A549 (cell line): ENCODE data around the gene PITPNM3.

Source experiments
- EP300 ChIP-seq, 2 experiments: fragments of >200 bp; sonication (Bioruptor Twin); formaldehyde crosslinking; IDR thresholded peaks; 2 replicates in 1 of 2; 3 replicates in 1 of 2; pipeline ENCODE4 v1.6.1; 2016 to 2017
- HMGXB4 ChIP-seq: fragments of 250-450 bp; sonication (Bioruptor Pico); IDR thresholded peaks from 2 replicates; pipeline ENCODE4 v1.5.0; 2021; ENCODE audit warnings: mild to moderate bottlenecking, moderate library complexity, borderline replicate concordance
- KDM5A ChIP-seq: fragments of 200-600 bp; sonication (generic); IDR thresholded peaks from 2 replicates; pipeline ENCODE4 v1.6.1; 2016; ENCODE audit warnings: antibody characterized with exemption, mild to moderate bottlenecking
- MAFK ChIP-seq: fragments of 450-650 bp; IDR thresholded peaks from 2 replicates; pipeline ENCODE4 v1.6.1; 2014; ENCODE audit not compliant: partially characterized antibody
- MYC ChIP-seq: IDR thresholded peaks from 2 replicates; pipeline ENCODE4 v1.6.1; 2012; ENCODE audit warnings: mild to moderate bottlenecking, inconsistent platforms, low read length, improper control_type of control experiment, borderline replicate concordance
- POLR2A ChIP-seq: IDR thresholded peaks from 2 replicates; pipeline ENCODE4 v1.6.1; 2012; ENCODE audit warnings: mild to moderate bottlenecking, low read length
- RAD21 ChIP-seq, 2 experiments: fragments of >200 bp in 1 of 2; sonication (Bioruptor Twin) in 1 of 2; formaldehyde crosslinking in 1 of 2; IDR thresholded peaks in 1 of 2; conservative IDR thresholded peaks in 1 of 2; 2 replicates in 1 of 2; 3 replicates in 1 of 2; pipeline ENCODE4 v1.6.1; 2012 to 2018; ENCODE audit warnings: inconsistent platforms in 1 of 2
- RFX5 ChIP-seq: fragments of 450-650 bp; IDR thresholded peaks from 2 replicates; pipeline ENCODE4 v1.7.1; 2014; ENCODE audit warnings: antibody characterized with exemption, mild to moderate bottlenecking, moderate library complexity
- ZFP36 ChIP-seq: fragments of 450-650 bp; IDR thresholded peaks from 2 replicates; pipeline ENCODE4 v1.6.1; 2014; ENCODE audit warnings: borderline replicate concordance; ENCODE audit not compliant: partially characterized antibody
- ZNF302 ChIP-seq: fragments of 250-450 bp; sonication (Bioruptor Pico); IDR thresholded peaks from 2 replicates; pipeline ENCODE4 v1.9.0; 2021; ENCODE audit warnings: inconsistent platforms, mild to moderate bottlenecking, moderate library complexity
- TF ChIP-seq, protein P1 (sequence below): fragments of >200 bp; sonication (Bioruptor Twin); formaldehyde crosslinking; IDR thresholded peaks from 3 replicates; pipeline ENCODE4 v1.5.1; 2016
- TF ChIP-seq, protein P2 (sequence below): fragments of 200-600 bp; sonication (generic); IDR thresholded peaks from 2 replicates; pipeline ENCODE4 v1.6.1; 2016; ENCODE audit warnings: antibody characterized with exemption, mild to moderate bottlenecking, moderate library complexity

GRCh38 chr17:6589266-6589946 lies 33.1 kb upstream of the PITPNM3 start:
- TF ChIP-seq EP300 (IDR thresholded peaks at IDR 0.05) (no peak), RAD21 (conservative IDR thresholded peaks at IDR 0.05 in 1 of 2, IDR thresholded peaks at IDR 0.05 in 1 of 2) (no peak), MYC (no peak), RFX5 (no peak), POLR2A (no peak), ZFP36 (no peak), HMGXB4 (no peak), ZNF302 (CRISPR knock-in tag) (no peak), KDM5A (no peak), MAFK (no peak)
- TF ChIP-seq, protein P1, sequence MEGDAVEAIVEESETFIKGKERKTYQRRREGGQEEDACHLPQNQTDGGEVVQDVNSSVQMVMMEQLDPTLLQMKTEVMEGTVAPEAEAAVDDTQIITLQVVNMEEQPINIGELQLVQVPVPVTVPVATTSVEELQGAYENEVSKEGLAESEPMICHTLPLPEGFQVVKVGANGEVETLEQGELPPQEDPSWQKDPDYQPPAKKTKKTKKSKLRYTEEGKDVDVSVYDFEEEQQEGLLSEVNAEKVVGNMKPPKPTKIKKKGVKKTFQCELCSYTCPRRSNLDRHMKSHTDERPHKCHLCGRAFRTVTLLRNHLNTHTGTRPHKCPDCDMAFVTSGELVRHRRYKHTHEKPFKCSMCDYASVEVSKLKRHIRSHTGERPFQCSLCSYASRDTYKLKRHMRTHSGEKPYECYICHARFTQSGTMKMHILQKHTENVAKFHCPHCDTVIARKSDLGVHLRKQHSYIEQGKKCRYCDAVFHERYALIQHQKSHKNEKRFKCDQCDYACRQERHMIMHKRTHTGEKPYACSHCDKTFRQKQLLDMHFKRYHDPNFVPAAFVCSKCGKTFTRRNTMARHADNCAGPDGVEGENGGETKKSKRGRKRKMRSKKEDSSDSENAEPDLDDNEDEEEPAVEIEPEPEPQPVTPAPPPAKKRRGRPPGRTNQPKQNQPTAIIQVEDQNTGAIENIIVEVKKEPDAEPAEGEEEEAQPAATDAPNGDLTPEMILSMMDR = no peak
- TF ChIP-seq, protein P2, sequence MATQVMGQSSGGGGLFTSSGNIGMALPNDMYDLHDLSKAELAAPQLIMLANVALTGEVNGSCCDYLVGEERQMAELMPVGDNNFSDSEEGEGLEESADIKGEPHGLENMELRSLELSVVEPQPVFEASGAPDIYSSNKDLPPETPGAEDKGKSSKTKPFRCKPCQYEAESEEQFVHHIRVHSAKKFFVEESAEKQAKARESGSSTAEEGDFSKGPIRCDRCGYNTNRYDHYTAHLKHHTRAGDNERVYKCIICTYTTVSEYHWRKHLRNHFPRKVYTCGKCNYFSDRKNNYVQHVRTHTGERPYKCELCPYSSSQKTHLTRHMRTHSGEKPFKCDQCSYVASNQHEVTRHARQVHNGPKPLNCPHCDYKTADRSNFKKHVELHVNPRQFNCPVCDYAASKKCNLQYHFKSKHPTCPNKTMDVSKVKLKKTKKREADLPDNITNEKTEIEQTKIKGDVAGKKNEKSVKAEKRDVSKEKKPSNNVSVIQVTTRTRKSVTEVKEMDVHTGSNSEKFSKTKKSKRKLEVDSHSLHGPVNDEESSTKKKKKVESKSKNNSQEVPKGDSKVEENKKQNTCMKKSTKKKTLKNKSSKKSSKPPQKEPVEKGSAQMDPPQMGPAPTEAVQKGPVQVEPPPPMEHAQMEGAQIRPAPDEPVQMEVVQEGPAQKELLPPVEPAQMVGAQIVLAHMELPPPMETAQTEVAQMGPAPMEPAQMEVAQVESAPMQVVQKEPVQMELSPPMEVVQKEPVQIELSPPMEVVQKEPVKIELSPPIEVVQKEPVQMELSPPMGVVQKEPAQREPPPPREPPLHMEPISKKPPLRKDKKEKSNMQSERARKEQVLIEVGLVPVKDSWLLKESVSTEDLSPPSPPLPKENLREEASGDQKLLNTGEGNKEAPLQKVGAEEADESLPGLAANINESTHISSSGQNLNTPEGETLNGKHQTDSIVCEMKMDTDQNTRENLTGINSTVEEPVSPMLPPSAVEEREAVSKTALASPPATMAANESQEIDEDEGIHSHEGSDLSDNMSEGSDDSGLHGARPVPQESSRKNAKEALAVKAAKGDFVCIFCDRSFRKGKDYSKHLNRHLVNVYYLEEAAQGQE = no peak
